GM12872 (cell line): Measurements from ENCODE around the gene SNED1.

ENCODE experiments used
- CTCF ChIP-seq: IDR thresholded peaks from 3 replicates; pipeline ENCODE4 v1.5.1; 2011; ENCODE audit warnings: low read depth, mild to moderate bottlenecking, low read length, moderate library complexity; ENCODE audit not compliant: insufficient read depth

SNED1 gene

GRCh38 chr2:241118737-241119505 lies 120.5 kb downstream of the SNED1 start:
- TF ChIP-seq CTCF = no peak

GRCh38 chr2:241120440-241120839 lies 122.0 kb downstream of the SNED1 start:
- TF ChIP-seq CTCF = no peak

GRCh38 chr2:241121008-241121407 lies 122.6 kb downstream of the SNED1 start:
- no peak for TF ChIP-seq CTCF

GRCh38 chr2:241122376-241123002 lies 124.1 kb downstream of the SNED1 start:
- no peak for TF ChIP-seq CTCF

- TF ChIP-seq CTCF = no peak
Observed at GRCh38 chr2:241123816-241124536, 125.6 kb downstream of the SNED1 start.

GRCh38 chr2:241125626-241126025 lies 127.2 kb downstream of the SNED1 start:
- no peak for TF ChIP-seq CTCF

GRCh38 chr2:241126201-241126611 lies 127.8 kb downstream of the SNED1 start:
- no peak for TF ChIP-seq CTCF
